ENCODE measurements around the gene RAB26. TPM values are rescaled to one million over a fixed set of nuclear protein-coding genes. Genes with fewer than 3 reads are reported as not detected.

RAB26 gene
- polyA plus RNA-seq, 1 donor (not counting 4 experiments of a cell fraction or from before 2014, with no cell fraction given): 0.58 TPM

- Histone ChIP-seq H3K9ac (ENCODE audit: control insufficient read depth, extremely low read depth, insufficient read depth, low read length) (no peak overlapping the region), H3K9me3 (ENCODE audit: control insufficient read depth, low read depth, low read length) (no peaks in the 10 kb centered on the region), H3K4me2 (ENCODE audit: control insufficient read depth, extremely low read depth, insufficient read depth, low read depth, low read length) (no peak overlapping the region), H3K4me1 (ENCODE audit: control insufficient read depth, extremely low read depth, insufficient read depth, low read length) (peaks cover 19% of the 10 kb centered on the region), H2AFZ (ENCODE audit: control insufficient read depth, low read length) (no peak overlapping the region), H3K9me1 (ENCODE audit: control insufficient read depth, extremely low read depth, insufficient read depth, low read length) (no peaks in the 10 kb centered on the region), H3K27me3 (ENCODE audit: control insufficient read depth, extremely low read depth, insufficient read depth, low read length) (peaks cover 38% of the 10 kb centered on the region), H3K27ac (ENCODE audit: control insufficient read depth, insufficient read depth, low read length) (no peak overlapping the region), H4K20me1 (ENCODE audit: control insufficient read depth, extremely low read depth, insufficient read depth, low read length) (no peaks in the 10 kb centered on the region), H3K79me2 (ENCODE audit: control insufficient read depth, insufficient read depth, low read length) (no peaks in the 10 kb centered on the region), H3K36me3 (ENCODE audit: control insufficient read depth in 2 of 2, extremely low read depth in 1 of 2, insufficient read depth in 2 of 2, low read length in 2 of 2) (no peaks in the 10 kb centered on the region), H3K4me3 (ENCODE audit: control insufficient read depth in 2 of 3, extremely low read depth in 1 of 3, insufficient read depth in 2 of 3, low read depth in 1 of 3, low read length in 3 of 3) (peak overlapping the region in 1 of 3 experiments; percentile 8)
- FAIRE-seq: no peak
- DNase-seq (ENCODE audit: low read depth, low spot score): no peak
- dilution Hi-C loops (cut with MboI; ENCODE audit: extremely low pct_ligation_motif_present, low sequenced_read_pairs): no loop called here
- TF ChIP-seq EZH2 (IDR thresholded peaks at IDR 0.05; ENCODE audit: low read length) (peak; percentile 87), CTCF (optimal IDR thresholded peaks at IDR 0.05 in 1 of 3, IDR thresholded peaks at IDR 0.05 in 1 of 3, conservative IDR thresholded peaks at IDR 0.05 in 1 of 3; ENCODE audit: extremely low read depth in 1 of 3, insufficient read depth in 2 of 3, low read length in 3 of 3) (no peak)
Observed at GRCh38 chr16:2195322-2196161, 47.1 kb downstream of the RAB26 start.

- FAIRE-seq (no peak), DNase-seq (ENCODE audit: low read depth, low spot score) (no peak)
- Histone ChIP-seq H3K4me2 (ENCODE audit: control insufficient read depth, extremely low read depth, insufficient read depth, low read depth, low read length) (no peak within 1 kb of the TSS), H3K4me1 (ENCODE audit: control insufficient read depth, extremely low read depth, insufficient read depth, low read length) (peaks cover 18% of the 10 kb centered on the region), H3K9me1 (ENCODE audit: control insufficient read depth, extremely low read depth, insufficient read depth, low read length) (no peaks in the 10 kb centered on the region), H3K27me3 (ENCODE audit: control insufficient read depth, extremely low read depth, insufficient read depth, low read length) (peaks cover 36% of the 10 kb centered on the region), H3K27ac (ENCODE audit: control insufficient read depth, insufficient read depth, low read length) (no peak within 1 kb of the TSS), H3K9ac (ENCODE audit: control insufficient read depth, extremely low read depth, insufficient read depth, low read length) (no peak within 1 kb of the TSS), H3K36me3 (ENCODE audit: control insufficient read depth in 2 of 2, extremely low read depth in 1 of 2, insufficient read depth in 2 of 2, low read length in 2 of 2) (no peaks in the 10 kb centered on the region), H3K4me3 (ENCODE audit: control insufficient read depth in 2 of 3, extremely low read depth in 1 of 3, insufficient read depth in 2 of 3, low read depth in 1 of 3, low read length in 3 of 3) (peak within 1 kb of the TSS in 1 of 3 experiments; percentile 8), H4K20me1 (ENCODE audit: control insufficient read depth, extremely low read depth, insufficient read depth, low read length) (no peaks in the 10 kb centered on the region), H2AFZ (ENCODE audit: control insufficient read depth, low read length) (no peak within 1 kb of the TSS), H3K9me3 (ENCODE audit: control insufficient read depth, low read depth, low read length) (no peaks in the 10 kb centered on the region), H3K79me2 (ENCODE audit: control insufficient read depth, insufficient read depth, low read length) (no peaks in the 10 kb centered on the region)
- dilution Hi-C loops (cut with MboI; ENCODE audit: extremely low pct_ligation_motif_present, low sequenced_read_pairs): no loop called here
- TF ChIP-seq EZH2 (IDR thresholded peaks at IDR 0.05; ENCODE audit: low read length) (no peak), CTCF (optimal IDR thresholded peaks at IDR 0.05 in 1 of 3, IDR thresholded peaks at IDR 0.05 in 1 of 3, conservative IDR thresholded peaks at IDR 0.05 in 1 of 3; ENCODE audit: extremely low read depth in 1 of 3, insufficient read depth in 2 of 3, low read length in 3 of 3) (no peak)
Observed at GRCh38 chr16:2196162-2196980, 47.9 kb downstream of the RAB26 start, which contains the start of gene CASKIN1. Gene CASKIN1, minus strand, starts transcription at chr16:2196605. Its CDS starts 173 bp downstream, at chr16:2196432.
